Left colon (tissue), 2 donors: ENCODE data around the gene ZNF148. TPM values are rescaled to one million over a fixed set of nuclear protein-coding genes. Genes with fewer than 3 reads are reported as not detected.

ENCODE experiments used
- ATAC-seq: fragments of 200-7000 bp; cut with Tn5 transposase; one replicate; pipeline ENCODE4 v1.9.1; 2020; ENCODE audit warnings: mild to moderate bottlenecking, moderate library complexity
- DNase-seq, 2 donors: peaks; one replicate each; pipeline ENCODE4 v3.0.0-alpha.2; 2020
- intact Hi-C, 2 donors: fragments of 100-400 bp; cut with DNase I in 1 of 2; cut with micrococcal nuclease in 1 of 2; formaldehyde crosslinking; loops; one replicate each; pipeline versions ENCODE4 v1.11.2 to v1.14.0; 2022; cut with DNase I, micrococcal nuclease
- total RNA-seq, 2 donors: library from RNA; stranded (reverse); fragmentation: NEBNext Ultra II Directional; extraction: Animal tissue kit (Norgen Biotek cat#: 25700); gene quantifications; one replicate each; pipeline ENCODE4 v1.2.1, GENCODE V29; 2021
- donor health status: DM: no; HTN: no; CAD: no.
- donor health status: DM: yes; HTN: yes; CAD: no.

ZNF148 gene
- total RNA-seq, 2 donors from 2014 or later: 44.3 to 48.6 TPM

GRCh38 chr3:125211523-125212090 is 163.5 kb downstream of the ZNF148 start:
- ATAC-seq (no peak), DNase-seq (no peak)
- intact Hi-C loops: no loop called here

GRCh38 chr3:125207949-125208568 is 167.1 kb downstream of the ZNF148 start:
- DNase-seq: no peak
- intact Hi-C loops: no loop called here
- no peak for ATAC-seq

GRCh38 chr3:125207507-125207906 is 167.6 kb downstream of the ZNF148 start:
- DNase-seq (no peak), ATAC-seq (peak; percentile 71)
- intact Hi-C loops: no loop called here

- no peak for ATAC-seq
- intact Hi-C loops: no loop called here
- DNase-seq: no peak
Measured at GRCh38 chr3:125206934-125207333, 168.2 kb downstream of the ZNF148 start.

- DNase-seq (no peak), ATAC-seq (no peak)
- intact Hi-C loops: no loop called here
Measured at GRCh38 chr3:125203731-125204130, 171.4 kb downstream of the ZNF148 start.

GRCh38 chr3:125202197-125202596 is 172.9 kb downstream of the ZNF148 start:
- DNase-seq: no peak
- intact Hi-C loops: no loop called here
- peak; percentile 43 for ATAC-seq

- ATAC-seq (no peak), DNase-seq (no peak)
- intact Hi-C loops: no loop called here
Measured at GRCh38 chr3:125200731-125201139, 174.4 kb downstream of the ZNF148 start.

- DNase-seq: peak in 1 of 2 donors; percentile 35
- ATAC-seq: no peak
- intact Hi-C loops: no loop called here
Measured at GRCh38 chr3:125194849-125195601, 180.1 kb downstream of the ZNF148 start.

- intact Hi-C loops: no loop called here
- ATAC-seq: no peak
- DNase-seq: no peak
Measured at GRCh38 chr3:125194061-125194848, 180.9 kb downstream of the ZNF148 start.

GRCh38 chr3:125192190-125193035 is 182.7 kb downstream of the ZNF148 start:
- intact Hi-C loops: no loop called here
- no peak for DNase-seq
- ATAC-seq: no peak

GRCh38 chr3:125191730-125192129 is 183.4 kb downstream of the ZNF148 start:
- DNase-seq (no peak), ATAC-seq (no peak)
- intact Hi-C loops: no loop called here

GRCh38 chr3:125191256-125191655 is 183.9 kb downstream of the ZNF148 start:
- intact Hi-C loops: no loop called here
- no peak for ATAC-seq

GRCh38 chr3:125190786-125191185 is 184.3 kb downstream of the ZNF148 start:
- DNase-seq (no peak), ATAC-seq (no peak)
- intact Hi-C loops: no loop called here

More at GRCh38 chr3:125191256-125191655, 183.9 kb downstream of the ZNF148 start:
- DNase-seq: no peak

- ATAC-seq: no peak
- no peak for DNase-seq
- intact Hi-C loops: no loop called here
Measured at GRCh38 chr3:125189378-125190165, 185.6 kb downstream of the ZNF148 start.

- no peak for ATAC-seq
- intact Hi-C loops: no loop called here
- no peak for DNase-seq
Measured at GRCh38 chr3:125188955-125189354, 186.2 kb downstream of the ZNF148 start.

- ATAC-seq (no peak), DNase-seq (no peak)
- intact Hi-C loops: no loop called here
Measured at GRCh38 chr3:125187599-125187910, 187.6 kb downstream of the ZNF148 start.

GRCh38 chr3:125186800-125187598 is 188.1 kb downstream of the ZNF148 start:
- DNase-seq: no peak
- ATAC-seq: no peak
- intact Hi-C loops: no loop called here
